ENCODE results near the gene ZNF248. TPM values are rescaled to one million over a fixed set of nuclear protein-coding genes. Genes with fewer than 3 reads are reported as not detected.

The ZNF248 gene
- total RNA-seq, 1 experiment from 2014 or later: 115 TPM

DNA sequence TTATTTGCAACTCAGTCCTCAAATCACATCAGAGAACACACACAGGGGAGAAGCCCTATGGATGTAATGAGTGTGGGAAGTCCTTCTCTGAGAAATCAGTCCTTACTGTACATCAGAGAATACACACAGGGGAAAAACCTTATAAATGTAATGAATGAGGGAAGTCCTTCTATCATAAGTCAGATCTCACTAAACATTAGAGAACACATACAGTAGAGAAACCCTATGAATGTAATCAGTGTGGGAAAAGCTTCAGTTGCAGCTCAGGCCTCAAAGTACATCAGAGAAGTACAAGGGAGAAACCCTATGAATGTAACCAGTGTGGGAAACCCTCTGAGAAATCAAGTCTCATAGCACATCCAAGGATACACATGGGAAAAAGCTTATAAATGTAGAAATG is 39.0 kb upstream of the ZNF248 start:
- H3K36me3 ChIP-seq (ENCODE audit: low read depth, low read length): peaks cover 36% of the 10 kb centered on the region; the same call in 1 of the 2 replicates
- H3K9me2 ChIP-seq (replicated peaks; ENCODE audit: low read length): no peaks in the 10 kb centered on the region
- no peak overlapping the region for H3K4me2 ChIP-seq (ENCODE audit: low read length)
- H3K27ac ChIP-seq (ENCODE audit: low read length): no peak overlapping the region
- no peak for ATAC-seq
- H4K20me1 ChIP-seq (ENCODE audit: low read length): no peaks in the 10 kb centered on the region
- H3K9me3 ChIP-seq (ENCODE audit: low read length): peaks cover 41% of the 10 kb centered on the region
- peak overlapping the region; percentile 0; the same call in 1 of the 2 replicates for H3K4me3 ChIP-seq (ENCODE audit: low read length)
- H3F3A ChIP-seq (ENCODE audit: low read length, unreplicated experiment): no peaks in the 10 kb centered on the region
- DNase-seq: no peak
- H3K79me2 ChIP-seq (ENCODE audit: low read length): no peaks in the 10 kb centered on the region
- H3K4me1 ChIP-seq (ENCODE audit: insufficient read depth, low read length): no peaks in the 10 kb centered on the region
- ChIA-PET CTCF (no interaction called here), POLR2A (ENCODE audit: unreplicated experiment) (no interaction called here)
- no peak overlapping the region for H3K9ac ChIP-seq (ENCODE audit: low read length)
- no peak overlapping the region for H2AFZ ChIP-seq (ENCODE audit: low read length)
- TF ChIP-seq EZH2phosphoT487 (IDR thresholded peaks at IDR 0.05; ENCODE audit: borderline replicate concordance, low read length): no peak
- no peak for TF ChIP-seq EZH2 (IDR thresholded peaks at IDR 0.05; ENCODE audit: low read length, unreplicated experiment)
- TF ChIP-seq, protein P1, sequence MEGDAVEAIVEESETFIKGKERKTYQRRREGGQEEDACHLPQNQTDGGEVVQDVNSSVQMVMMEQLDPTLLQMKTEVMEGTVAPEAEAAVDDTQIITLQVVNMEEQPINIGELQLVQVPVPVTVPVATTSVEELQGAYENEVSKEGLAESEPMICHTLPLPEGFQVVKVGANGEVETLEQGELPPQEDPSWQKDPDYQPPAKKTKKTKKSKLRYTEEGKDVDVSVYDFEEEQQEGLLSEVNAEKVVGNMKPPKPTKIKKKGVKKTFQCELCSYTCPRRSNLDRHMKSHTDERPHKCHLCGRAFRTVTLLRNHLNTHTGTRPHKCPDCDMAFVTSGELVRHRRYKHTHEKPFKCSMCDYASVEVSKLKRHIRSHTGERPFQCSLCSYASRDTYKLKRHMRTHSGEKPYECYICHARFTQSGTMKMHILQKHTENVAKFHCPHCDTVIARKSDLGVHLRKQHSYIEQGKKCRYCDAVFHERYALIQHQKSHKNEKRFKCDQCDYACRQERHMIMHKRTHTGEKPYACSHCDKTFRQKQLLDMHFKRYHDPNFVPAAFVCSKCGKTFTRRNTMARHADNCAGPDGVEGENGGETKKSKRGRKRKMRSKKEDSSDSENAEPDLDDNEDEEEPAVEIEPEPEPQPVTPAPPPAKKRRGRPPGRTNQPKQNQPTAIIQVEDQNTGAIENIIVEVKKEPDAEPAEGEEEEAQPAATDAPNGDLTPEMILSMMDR (conservative IDR thresholded peaks at IDR 0.05; ENCODE audit: low read depth, low read length): no peak
- intact Hi-C loops (cut with micrococcal nuclease): no loop called here
- no TSS peak for BruUV-seq (replicated peaks)
- no peaks in the 10 kb centered on the region for H3K27me3 ChIP-seq (ENCODE audit: low read length)

DNA sequence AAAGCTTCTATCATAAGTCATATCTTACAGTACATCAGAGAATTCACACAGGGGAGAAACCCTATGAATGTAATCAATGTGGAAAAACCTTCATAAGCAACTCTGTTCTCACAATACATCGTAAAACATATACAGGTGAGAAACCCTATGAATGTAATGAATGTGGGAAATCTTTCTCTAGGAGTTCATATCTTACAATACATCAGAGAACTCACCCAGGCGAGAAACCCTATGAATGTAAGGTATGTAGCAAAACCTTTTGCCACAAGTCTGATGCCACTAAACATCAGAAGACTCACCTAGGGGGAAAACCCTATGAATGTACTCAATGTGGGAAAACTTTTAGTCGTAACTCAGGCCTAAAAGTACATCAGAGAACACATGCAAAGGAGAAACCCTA is 38.3 kb upstream of the ZNF248 start:
- ATAC-seq: no peak
- no TSS peak for BruUV-seq (replicated peaks)
- POLR2A ChIA-PET (ENCODE audit: unreplicated experiment): no interaction called here

DNA sequence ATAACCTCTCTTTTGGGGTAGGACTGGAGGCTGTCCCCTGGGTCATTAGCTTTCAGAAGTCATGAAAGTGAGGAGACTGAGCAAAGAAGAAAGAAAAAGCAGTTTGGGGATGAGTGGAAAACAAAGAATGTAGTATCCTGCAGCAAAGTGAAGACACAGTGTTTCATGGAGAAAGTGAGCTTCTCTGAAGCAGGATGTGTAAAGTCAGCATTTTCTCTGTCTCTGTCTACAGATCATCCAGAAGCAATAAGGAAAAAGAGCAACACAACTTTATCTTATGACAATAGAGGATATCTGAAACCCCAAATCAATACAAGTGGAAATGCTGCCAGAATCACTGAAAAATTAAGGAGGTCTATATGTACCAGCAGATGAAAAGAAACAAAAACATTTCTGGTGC is 28.4 kb upstream of the ZNF248 start:
- Histone ChIP-seq H3F3A (ENCODE audit: low read length, unreplicated experiment) (no peaks in the 10 kb centered on the region), H3K9me3 (ENCODE audit: low read length) (peaks cover 27% of the 10 kb centered on the region), H4K20me1 (ENCODE audit: low read length) (no peaks in the 10 kb centered on the region), H2AFZ (ENCODE audit: low read length) (no peak overlapping the region), H3K4me1 (ENCODE audit: insufficient read depth, low read length) (no peaks in the 10 kb centered on the region), H3K27ac (ENCODE audit: low read length) (no peak overlapping the region), H3K9me2 (replicated peaks; ENCODE audit: low read length) (no peaks in the 10 kb centered on the region), H3K36me3 (ENCODE audit: low read depth, low read length) (peaks cover 5% of the 10 kb centered on the region; the same call in 1 of the 2 replicates), H3K4me2 (ENCODE audit: low read length) (no peak overlapping the region), H3K9ac (ENCODE audit: low read length) (no peak overlapping the region), H3K79me2 (ENCODE audit: low read length) (no peaks in the 10 kb centered on the region), H3K4me3 (ENCODE audit: low read length) (no peak overlapping the region), H3K27me3 (ENCODE audit: low read length) (no peaks in the 10 kb centered on the region)
- TF ChIP-seq, protein P1 (conservative IDR thresholded peaks at IDR 0.05; ENCODE audit: low read depth, low read length): no peak
- TF ChIP-seq EZH2 (IDR thresholded peaks at IDR 0.05; ENCODE audit: low read length, unreplicated experiment) (no peak), EZH2phosphoT487 (IDR thresholded peaks at IDR 0.05; ENCODE audit: borderline replicate concordance, low read length) (no peak)
- no peak for DNase-seq
- ChIA-PET POLR2A (ENCODE audit: unreplicated experiment) (no interaction called here), CTCF (interaction anchor here (0.9 kb wide), 1 partner anchor 25 kb away, joined by 3 read pairs; no protein-coding TSS in a partner anchor)
- intact Hi-C loops (cut with micrococcal nuclease): no loop called here
- BruUV-seq (replicated peaks): no TSS peak
- ATAC-seq: no peak

More for the DNA sequence above, 38.3 kb upstream of the ZNF248 start:
- DNase-seq: no peak
- no peak overlapping the region for H3K4me2 ChIP-seq (ENCODE audit: low read length)
- TF ChIP-seq EZH2 (IDR thresholded peaks at IDR 0.05; ENCODE audit: low read length, unreplicated experiment): no peak
- H3K4me3 ChIP-seq (ENCODE audit: low read length): no peak overlapping the region; the same call in 1 of the 2 replicates
- CTCF ChIA-PET: no interaction called here
- H3K9me3 ChIP-seq (ENCODE audit: low read length): peaks cover 49% of the 10 kb centered on the region
- H3K27ac ChIP-seq (ENCODE audit: low read length): no peak overlapping the region
- intact Hi-C loops (cut with micrococcal nuclease): no loop called here
- H3K9me2 ChIP-seq (replicated peaks; ENCODE audit: low read length): no peaks in the 10 kb centered on the region
- H3K79me2 ChIP-seq (ENCODE audit: low read length): no peaks in the 10 kb centered on the region
- peaks cover 41% of the 10 kb centered on the region; the same call in 1 of the 2 replicates for H3K36me3 ChIP-seq (ENCODE audit: low read depth, low read length)
- no peaks in the 10 kb centered on the region for H3K27me3 ChIP-seq (ENCODE audit: low read length)
- no peak overlapping the region for H3K9ac ChIP-seq (ENCODE audit: low read length)
- no peaks in the 10 kb centered on the region for H4K20me1 ChIP-seq (ENCODE audit: low read length)
- no peaks in the 10 kb centered on the region for H3K4me1 ChIP-seq (ENCODE audit: insufficient read depth, low read length)
- no peaks in the 10 kb centered on the region for H3F3A ChIP-seq (ENCODE audit: low read length, unreplicated experiment)
- H2AFZ ChIP-seq (ENCODE audit: low read length): no peak overlapping the region
